IMR-90 (cell line): ENCODE data around the gene NNT. TPM values are rescaled to one million over a fixed set of nuclear protein-coding genes. Genes with fewer than 3 reads are reported as not detected.

Source experiments
- ATAC-seq: fragments of 200-7000 bp; cut with Tn5 transposase; 2 replicates; pipeline ENCODE4 v1.9.1; 2020; ENCODE audit warnings: low read depth, mild to moderate bottlenecking, moderate library complexity
- BruUV-seq: library from RNA; stranded (reverse); fragments of 400-500 nt; replicated peaks from 2 replicates; lab custom pipeline; 2021; lab: Mats Ljungman, UMichigan
- CTCF ChIA-PET: fragments of 300-600 bp; formaldehyde crosslinking; extraction: SDS; loops from one replicate; lab custom pipeline; 2021; ENCODE audit warnings: antibody characterized with exemption; lab: Yijun Ruan, JAX
- POLR2A ChIA-PET: fragments of 300-600 bp; sonication (Branson Sonifier 250); formaldehyde crosslinking; loops from one replicate; lab custom pipeline; 2022; ENCODE audit warnings: antibody characterized with exemption; ENCODE audit not compliant: unreplicated experiment; lab: Charles Lee
- DNase-seq: peaks from one replicate; pipeline ENCODE4 v3.0.0; 2013
- H2AFZ ChIP-seq: replicated peaks from 2 replicates; pipeline ENCODE3; 2013; ENCODE audit warnings: low read length, mild to moderate bottlenecking; ENCODE audit not compliant: poor library complexity
- H2AK5ac ChIP-seq: 2 replicates; pipeline ENCODE4 v1.6.1; 2013; ENCODE audit warnings: low read depth, low read length, inconsistent platforms
- H2AK9ac ChIP-seq: replicated peaks from 2 replicates; pipeline ENCODE3; 2013; ENCODE audit warnings: mild to moderate bottlenecking, low read depth, low read length, moderate library complexity; ENCODE audit not compliant: poor library complexity
- H2BK120ac ChIP-seq: 2 replicates; pipeline ENCODE4 v1.6.1; 2013; ENCODE audit warnings: low read depth, low read length, inconsistent platforms
- H2BK15ac ChIP-seq: 3 replicates; pipeline ENCODE4 v1.6.1; 2013; ENCODE audit warnings: low read depth, low read length, inconsistent platforms
- H2BK20ac ChIP-seq: 2 replicates; pipeline ENCODE4 v1.6.1; 2013; ENCODE audit warnings: low read depth, mild to moderate bottlenecking, inconsistent platforms, low read length, moderate library complexity
- H2BK5ac ChIP-seq: 2 replicates; pipeline ENCODE4 v1.6.1; 2013; ENCODE audit warnings: mild to moderate bottlenecking, low read depth, low read length, inconsistent platforms; ENCODE audit not compliant: poor library complexity, severe bottlenecking
- H3K14ac ChIP-seq: replicated peaks from 2 replicates; pipeline ENCODE4 v1.6.1; 2013; ENCODE audit warnings: low read depth, low read length, inconsistent platforms
- H3K18ac ChIP-seq: 2 replicates; pipeline ENCODE4 v1.6.1; 2013; ENCODE audit warnings: low read depth, low read length, control low read depth
- H3K23ac ChIP-seq: 2 replicates; pipeline ENCODE4 v1.6.1; 2013; ENCODE audit warnings: low read depth, low read length, inconsistent platforms
- H3K27ac ChIP-seq: 2 replicates; pipeline ENCODE4 v1.5.1; 2013; ENCODE audit warnings: mild to moderate bottlenecking, control low read depth, low read length; ENCODE audit not compliant: insufficient read depth
- H3K27me3 ChIP-seq: 2 replicates; pipeline ENCODE4 v1.6.1; 2013; ENCODE audit warnings: low read length; ENCODE audit not compliant: control insufficient read depth, insufficient read depth
- H3K36me3 ChIP-seq: 2 replicates; pipeline ENCODE4 v1.6.1; 2013; ENCODE audit warnings: low read length, mixed read lengths; ENCODE audit not compliant: control insufficient read depth, insufficient read depth
- H3K4ac ChIP-seq: 2 replicates; pipeline ENCODE4 v1.6.1; 2013; ENCODE audit warnings: low read depth, low read length, inconsistent platforms
- H3K4me1 ChIP-seq: 2 replicates; pipeline ENCODE4 v1.6.1; 2013; ENCODE audit warnings: low read length, mixed read lengths; ENCODE audit not compliant: control insufficient read depth, insufficient read depth
- H3K4me2 ChIP-seq: 2 replicates; pipeline ENCODE4 v1.6.1; 2013; ENCODE audit warnings: low read depth, mild to moderate bottlenecking, control low read depth, low read length, moderate library complexity
- H3K4me3 ChIP-seq: 2 replicates; pipeline ENCODE4 v1.5.1; 2013; ENCODE audit warnings: low read depth, mild to moderate bottlenecking, control low read depth, low read length, moderate library complexity; ENCODE audit not compliant: insufficient read depth
- H3K56ac ChIP-seq: 2 replicates; pipeline ENCODE4 v1.6.1; 2013; ENCODE audit warnings: low read length, inconsistent platforms; ENCODE audit not compliant: insufficient read depth; ENCODE audit errors: extremely low read depth
- H3K79me1 ChIP-seq, 2 experiments: 2 replicates each; pipeline ENCODE4 v1.6.1; 2013; ENCODE audit warnings: low read length in 2 of 2, inconsistent platforms in 1 of 2, low read depth in 1 of 2
- H3K9ac ChIP-seq: 2 replicates; pipeline ENCODE4 v1.6.1; 2013; ENCODE audit warnings: low read depth, low read length, control low read depth
- H3K9me1 ChIP-seq: 2 replicates; pipeline ENCODE4 v1.6.1; 2013; ENCODE audit warnings: low read length, inconsistent platforms; ENCODE audit not compliant: insufficient read depth
- H3K9me3 ChIP-seq: 2 replicates; pipeline ENCODE4 v1.6.1; 2013; ENCODE audit warnings: low read length; ENCODE audit not compliant: control insufficient read depth, insufficient read depth
- H4K20me1 ChIP-seq: 2 replicates; pipeline ENCODE4 v1.6.1; 2013; ENCODE audit warnings: low read length, inconsistent platforms; ENCODE audit not compliant: insufficient read depth
- H4K5ac ChIP-seq: 2 replicates; pipeline ENCODE4 v1.6.1; 2013; ENCODE audit warnings: mild to moderate bottlenecking, low read depth, low read length, control low read depth
- H4K8ac ChIP-seq, 2 experiments: 2 replicates each; pipeline ENCODE4 v1.6.1; 2013; ENCODE audit warnings: low read depth in 2 of 2, low read length in 2 of 2, control low read depth in 1 of 2, inconsistent platforms in 1 of 2
- H4K91ac ChIP-seq: 2 replicates; pipeline ENCODE4 v1.6.1; 2013; ENCODE audit warnings: low read depth, low read length, inconsistent platforms; ENCODE audit not compliant: insufficient read depth
- BHLHE40 ChIP-seq: fragments of 150-350 bp; IDR thresholded peaks from 2 replicates; pipeline ENCODE4 v1.6.1; 2016; ENCODE audit warnings: mild to moderate bottlenecking, low read depth, low read length
- CEBPB ChIP-seq: IDR thresholded peaks from 2 replicates; pipeline ENCODE4 v1.6.1; 2012; ENCODE audit warnings: low read depth, low read length, improper control_type of control experiment
- CHD1 ChIP-seq: IDR thresholded peaks from 2 replicates; pipeline ENCODE4 v1.6.1; 2012; ENCODE audit warnings: low read depth, low read length, improper control_type of control experiment
- FOS ChIP-seq: fragments of 150-350 bp; IDR thresholded peaks from 2 replicates; pipeline ENCODE4 v1.6.1; 2016; ENCODE audit warnings: low read depth, low read length
- MAZ ChIP-seq: IDR thresholded peaks from 2 replicates; pipeline ENCODE4 v1.6.1; 2012; ENCODE audit warnings: low read depth, mild to moderate bottlenecking, low read length, improper control_type of control experiment, moderate library complexity, borderline replicate concordance
- MXI1 ChIP-seq: IDR thresholded peaks from 2 replicates; pipeline ENCODE4 v1.6.1; 2012; ENCODE audit warnings: low read depth, mild to moderate bottlenecking, low read length, moderate library complexity, borderline replicate concordance
- NFE2L2 ChIP-seq: fragments of 150-350 bp; IDR thresholded peaks from 2 replicates; pipeline ENCODE4 v1.6.1; 2016; ENCODE audit warnings: low read depth, mild to moderate bottlenecking, low read length
- RAD21 ChIP-seq: IDR thresholded peaks from 2 replicates; pipeline ENCODE4 v1.6.1; 2012; ENCODE audit warnings: low read length, improper control_type of control experiment
- RCOR1 ChIP-seq: IDR thresholded peaks from 2 replicates; pipeline ENCODE4 v1.6.1; 2012; ENCODE audit warnings: mild to moderate bottlenecking, low read length, improper control_type of control experiment; ENCODE audit not compliant: insufficient replicate concordance
- RFX5 ChIP-seq: IDR thresholded peaks from 2 replicates; pipeline ENCODE4 v1.8.0; 2012; ENCODE audit warnings: low read depth, mild to moderate bottlenecking, low read length, moderate library complexity
- SMC3 ChIP-seq: fragments of 150-350 bp; IDR thresholded peaks from 2 replicates; pipeline ENCODE4 v1.6.1; 2016; ENCODE audit warnings: low read depth, mild to moderate bottlenecking, antibody characterized with exemption, low read length, moderate library complexity
- WGBS, 2 experiments: methylation state at CpG; one replicate each; pipeline versions ENCODE4 v1.1.5 to v1.1.7; 2013; ENCODE audit warnings: missing lambda C conversion rate in 2 of 2; ENCODE audit not compliant: insufficient read length in 1 of 2; ENCODE audit errors: extremely low coverage in 2 of 2; 5-methylcytosine and 5-hydroxymethylcytosine counted together
- dilution Hi-C: fragments of 300-500 bp; cut with HindIII; formaldehyde crosslinking; loops from one replicate; pipeline ENCODE4 v1.14.3; 2018; ENCODE audit warnings: low sequenced_read_pairs; ENCODE audit not compliant: unreplicated experiment
- in situ Hi-C: fragments of 300-500 bp; cut with MboI; formaldehyde crosslinking; loops from 3 replicates; pipeline ENCODE4 v1.14.3; 2019; ENCODE audit warnings: low sequenced_read_pairs, inconsistent platforms, mixed read lengths
- intact Hi-C: fragments of 100-400 bp; cut with micrococcal nuclease; formaldehyde crosslinking; loops from 2 replicates; pipeline ENCODE4 v1.10.0; 2022
- polyA plus RNA-seq, 3 experiments: library from polyadenylated mRNA; depleted of rRNA; stranded (reverse); fragments of >200 nt; gene quantifications; 2 replicates each; pipeline ENCODE4 v1.2.3, GENCODE V29; 2012; ENCODE audit warnings: low replicate concordance in 1 of 3
- total RNA-seq: library from RNA; depleted of rRNA; stranded (reverse); fragments of >200 nt; gene quantifications from 2 replicates; pipeline ENCODE4 v1.2.3, GENCODE V29; 2012
- TF ChIP-seq, protein P1 (sequence below): conservative IDR thresholded peaks from 2 replicates; pipeline ENCODE4 v1.5.1; 2012; ENCODE audit warnings: mild to moderate bottlenecking, low read depth, low read length, improper control_type of control experiment
- TF ChIP-seq, protein P2 (sequence below): fragments of 150-350 bp; IDR thresholded peaks from 2 replicates; pipeline ENCODE4 v1.6.1; 2017; ENCODE audit warnings: mild to moderate bottlenecking, antibody characterized with exemption, low read length, low read depth
- TF ChIP-seq, protein P3 (sequence below): fragments of 150-350 bp; IDR thresholded peaks from 2 replicates; pipeline ENCODE4 v1.6.1; 2016; ENCODE audit warnings: low read depth, mild to moderate bottlenecking, low read length, moderate library complexity, borderline replicate concordance

The NNT gene
- total and polyA plus RNA-seq, 2 of the 4 experiments (the other 2 are of a cell fraction), result 23.1 to 57.2 TPM

GRCh38 chr5:43639566-43639965 lies 36.6 kb downstream of the NNT start:
- Histone ChIP-seq H3K9me3 (no peaks in the 10 kb centered on the region), H4K20me1 (no peaks in the 10 kb centered on the region), H3K79me1 (peaks cover 8 to 35% of the 10 kb centered on the region in 2 experiments), H2BK20ac (no peak overlapping the region), H4K5ac (no peak overlapping the region), H3K4me1 (peaks cover 9% of the 10 kb centered on the region), H3K9ac (no peak overlapping the region), H3K27ac (no peak overlapping the region), H3K9me1 (peaks cover 5% of the 10 kb centered on the region; the same call in 1 of the 2 replicates), H3K4me3 (no peak overlapping the region), H2BK5ac (no peak overlapping the region), H2AFZ (no peak overlapping the region), H3K27me3 (no peaks in the 10 kb centered on the region), H2BK120ac (no peak overlapping the region), H3K23ac (no peak overlapping the region), H4K91ac (no peak overlapping the region), H2AK9ac (no peak overlapping the region), H4K8ac (no peak overlapping the region), H3K14ac (no peak overlapping the region), H2AK5ac (no peak overlapping the region), H3K4ac (no peak overlapping the region), H3K36me3 (peaks cover 7% of the 10 kb centered on the region), H3K4me2 (no peak overlapping the region), H3K56ac (no peak overlapping the region), H2BK15ac (no peak overlapping the region), H3K18ac (no peak overlapping the region)
- dilution Hi-C loops, result no loop called here
- POLR2A ChIA-PET, result no interaction called here
- no TSS peak for BruUV-seq
- in situ Hi-C loops, result loop anchor here (10.0 kb wide), 2 partner anchors 695 to 1135 kb away; no protein-coding TSS in a partner anchor
- no CpG with 5 or more reads among the region's 1 CpG for WGBS, 2 experiments
- intact Hi-C loops, result no loop called here
- ATAC-seq (no peak), DNase-seq (no peak)
- no peak for TF ChIP-seq RCOR1
- TF ChIP-seq, protein P1, sequence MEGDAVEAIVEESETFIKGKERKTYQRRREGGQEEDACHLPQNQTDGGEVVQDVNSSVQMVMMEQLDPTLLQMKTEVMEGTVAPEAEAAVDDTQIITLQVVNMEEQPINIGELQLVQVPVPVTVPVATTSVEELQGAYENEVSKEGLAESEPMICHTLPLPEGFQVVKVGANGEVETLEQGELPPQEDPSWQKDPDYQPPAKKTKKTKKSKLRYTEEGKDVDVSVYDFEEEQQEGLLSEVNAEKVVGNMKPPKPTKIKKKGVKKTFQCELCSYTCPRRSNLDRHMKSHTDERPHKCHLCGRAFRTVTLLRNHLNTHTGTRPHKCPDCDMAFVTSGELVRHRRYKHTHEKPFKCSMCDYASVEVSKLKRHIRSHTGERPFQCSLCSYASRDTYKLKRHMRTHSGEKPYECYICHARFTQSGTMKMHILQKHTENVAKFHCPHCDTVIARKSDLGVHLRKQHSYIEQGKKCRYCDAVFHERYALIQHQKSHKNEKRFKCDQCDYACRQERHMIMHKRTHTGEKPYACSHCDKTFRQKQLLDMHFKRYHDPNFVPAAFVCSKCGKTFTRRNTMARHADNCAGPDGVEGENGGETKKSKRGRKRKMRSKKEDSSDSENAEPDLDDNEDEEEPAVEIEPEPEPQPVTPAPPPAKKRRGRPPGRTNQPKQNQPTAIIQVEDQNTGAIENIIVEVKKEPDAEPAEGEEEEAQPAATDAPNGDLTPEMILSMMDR, result no peak
- TF ChIP-seq, protein P2, sequence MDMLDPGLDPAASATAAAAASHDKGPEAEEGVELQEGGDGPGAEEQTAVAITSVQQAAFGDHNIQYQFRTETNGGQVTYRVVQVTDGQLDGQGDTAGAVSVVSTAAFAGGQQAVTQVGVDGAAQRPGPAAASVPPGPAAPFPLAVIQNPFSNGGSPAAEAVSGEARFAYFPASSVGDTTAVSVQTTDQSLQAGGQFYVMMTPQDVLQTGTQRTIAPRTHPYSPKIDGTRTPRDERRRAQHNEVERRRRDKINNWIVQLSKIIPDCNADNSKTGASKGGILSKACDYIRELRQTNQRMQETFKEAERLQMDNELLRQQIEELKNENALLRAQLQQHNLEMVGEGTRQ, result no peak
- no peak for TF ChIP-seq CHD1
- no peak for TF ChIP-seq RAD21
- TF ChIP-seq, protein P3, sequence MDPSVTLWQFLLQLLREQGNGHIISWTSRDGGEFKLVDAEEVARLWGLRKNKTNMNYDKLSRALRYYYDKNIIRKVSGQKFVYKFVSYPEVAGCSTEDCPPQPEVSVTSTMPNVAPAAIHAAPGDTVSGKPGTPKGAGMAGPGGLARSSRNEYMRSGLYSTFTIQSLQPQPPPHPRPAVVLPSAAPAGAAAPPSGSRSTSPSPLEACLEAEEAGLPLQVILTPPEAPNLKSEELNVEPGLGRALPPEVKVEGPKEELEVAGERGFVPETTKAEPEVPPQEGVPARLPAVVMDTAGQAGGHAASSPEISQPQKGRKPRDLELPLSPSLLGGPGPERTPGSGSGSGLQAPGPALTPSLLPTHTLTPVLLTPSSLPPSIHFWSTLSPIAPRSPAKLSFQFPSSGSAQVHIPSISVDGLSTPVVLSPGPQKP, result no peak
- TF ChIP-seq RFX5, result no peak
- TF ChIP-seq SMC3, result no peak
- TF ChIP-seq FOS, result no peak
- TF ChIP-seq BHLHE40, result no peak
- TF ChIP-seq MAZ, result no peak
- no peak for TF ChIP-seq CEBPB
- no peak for TF ChIP-seq NFE2L2
- no peak for TF ChIP-seq MXI1
- CTCF ChIA-PET, result interaction anchor here (1.9 kb wide), 1 partner anchor 8 kb away, joined by 5 read pairs; no protein-coding TSS in a partner anchor
